Esophagus squamous epithelium (tissue), 5 donors: ENCODE data around the gene TBL2. TPM values are rescaled to one million over a fixed set of nuclear protein-coding genes. Genes with fewer than 3 reads are reported as not detected.
"Not testable (repeated sequence)": the region's sequence is repeated elsewhere in the genome, so short reads cannot be mapped to it uniquely, and the experiment has no call there.

Source experiments
- DNase-seq: peaks from one replicate; lab custom pipeline; 2025; lab: John Stamatoyannopoulos, UW
- H3K27ac ChIP-seq, 4 donors: fragments of 200-600 bp; sonication (generic); one replicate each; pipeline ENCODE4 v1.5.1; 2016 to 2019; ENCODE audit warnings: mild to moderate bottlenecking in 1 of 4
- H3K27me3 ChIP-seq, 4 donors: fragments of 200-600 bp; sonication (generic); 1 replicate in 3 of 4; 2 replicates in 1 of 4; pipeline versions ENCODE4 v1.5.1 to v1.6.0; 2017 to 2021; ENCODE audit warnings: antibody characterized with exemption in 1 of 4
- H3K36me3 ChIP-seq, 3 donors: fragments of 200-600 bp; sonication (generic); one replicate each; pipeline ENCODE4 v1.5.1; 2016 to 2019
- H3K4me1 ChIP-seq, 3 donors: fragments of 200-600 bp; sonication (generic); one replicate each; pipeline ENCODE4 v1.5.1; 2017 to 2019
- H3K4me3 ChIP-seq, 4 donors: fragments of 200-600 bp; sonication (generic); 1 replicate in 3 of 4; 2 replicates in 1 of 4; pipeline ENCODE4 v1.5.1; 2016 to 2019; ENCODE audit warnings: mild to moderate bottlenecking in 2 of 4, moderate library complexity in 1 of 4
- H3K9me3 ChIP-seq, 3 donors: fragments of 200-600 bp; sonication (generic); one replicate each; pipeline ENCODE4 v1.5.1; 2016 to 2019
- CTCF ChIP-seq, 6 experiments: fragments of 450-650 bp in 4 of 6; fragments of 200-600 bp in 2 of 6; sonication (generic) in 2 of 6; IDR thresholded peaks; one replicate each; pipeline ENCODE4 v1.5.1; 2016 to 2019; ENCODE audit warnings: antibody characterized with exemption in 6 of 6, mild to moderate bottlenecking in 4 of 6, moderate library complexity in 4 of 6
- POLR2A ChIP-seq, 4 donors: fragments of 450-650 bp; IDR thresholded peaks; one replicate each; pipeline ENCODE4 v1.6.1; 2017; ENCODE audit warnings: antibody characterized with exemption in 4 of 4, mild to moderate bottlenecking in 4 of 4, moderate library complexity in 3 of 4
- WGBS, 2 donors: methylation state at CpG; one replicate each; pipeline ENCODE4 v1.1.5; 2018; 5-methylcytosine and 5-hydroxymethylcytosine counted together
- intact Hi-C: fragments of 100-400 bp; cut with DNase I; formaldehyde crosslinking; loops from one replicate; pipeline ENCODE4 v1.15.0; 2022
- total RNA-seq, 4 donors: library from RNA; depleted of rRNA; stranded (reverse); fragments of >200 nt; gene quantifications; one replicate each; pipeline ENCODE4 v1.1.0, GENCODE V29; 2016
- donor health status: DM: yes; HTN: yes; CAD: no.

The TBL2 gene
- total RNA-seq, 4 donors from 2014 or later = 18.1 to 34.8 (median 26.7) TPM

- 63 to 75% methylated on average over 2 to 3 of the region's 4 CpGs for WGBS, 2 donors
- Histone ChIP-seq H3K27ac (no peak overlapping the region), H3K4me1 (peaks cover 4 to 26% (median 10%) of the 10 kb centered on the region in 3 donors), H3K9me3 (no peaks in the 10 kb centered on the region), H3K27me3 (peaks cover 6 to 55% (median 15%) of the 10 kb centered on the region in 4 donors), H3K36me3 (no peaks in the 10 kb centered on the region), H3K4me3 (no peak overlapping the region)
- intact Hi-C loops = no loop called here
- TF ChIP-seq CTCF (IDR thresholded peaks at IDR 0.05) (no peak), POLR2A (IDR thresholded peaks at IDR 0.05) (no peak)
- no peak for DNase-seq
Observed at GRCh38 chr7:73618538-73618937, 40.2 kb upstream of the TBL2 start.

GRCh38 chr7:73617520-73617919 lies 39.1 kb upstream of the TBL2 start:
- H3K4me1 ChIP-seq = peaks cover 0 to 20% (median under 1%) of the 10 kb centered on the region in 3 donors
- H3K4me3 ChIP-seq, DNase-seq, intact Hi-C loops, H3K9me3 ChIP-seq, H3K27ac ChIP-seq, H3K36me3 ChIP-seq: not testable (repeated sequence)
- H3K27me3 ChIP-seq = peaks cover 0 to 55% (median 6%) of the 10 kb centered on the region in 4 donors
- 90 to 95% methylated on average over 8 to 9 of the region's 9 CpGs for WGBS, 2 donors

- whole genome bisulfite sequencing, 2 donors = 44 to 64% methylated on average over 3 to 4 of the region's 4 CpGs
- TF ChIP-seq CTCF (IDR thresholded peaks at IDR 0.05) (no peak), POLR2A (IDR thresholded peaks at IDR 0.05) (no peak)
- intact Hi-C loops = no loop called here
- H3K27me3 ChIP-seq = peaks cover 0 to 55% (median 2%) of the 10 kb centered on the region in 4 donors
- H3K27ac ChIP-seq = no peak overlapping the region
- no peaks in the 10 kb centered on the region for H3K9me3 ChIP-seq
- peaks cover 0 to 19% (median 0%) of the 10 kb centered on the region in 3 donors for H3K4me1 ChIP-seq
- no peak overlapping the region for H3K4me3 ChIP-seq
- no peaks in the 10 kb centered on the region for H3K36me3 ChIP-seq
- no peak for DNase-seq
Observed at GRCh38 chr7:73615886-73616285, 37.5 kb upstream of the TBL2 start.

GRCh38 chr7:73614937-73615336 lies 36.6 kb upstream of the TBL2 start:
- H3K9me3 ChIP-seq, intact Hi-C loops, H3K36me3 ChIP-seq, DNase-seq, H3K4me3 ChIP-seq, H3K27ac ChIP-seq: not testable (repeated sequence)
- Histone ChIP-seq H3K4me1 (peaks cover 0 to 19% (median 0%) of the 10 kb centered on the region in 3 donors), H3K27me3 (peaks cover 0 to 61% (median 2%) of the 10 kb centered on the region in 4 donors)
- WGBS, 2 donors = 56 to 64% methylated on average over 8 to 9 of the region's 10 CpGs

- Histone ChIP-seq H3K27me3 (peaks cover 0 to 61% (median 2%) of the 10 kb centered on the region in 4 donors), H3K36me3 (no peaks in the 10 kb centered on the region), H3K4me3 (peak overlapping the region in 2 of 4 donors; percentile 14 to 30), H3K27ac (no peak overlapping the region), H3K9me3 (no peaks in the 10 kb centered on the region), H3K4me1 (peaks cover 0 to 19% (median 0%) of the 10 kb centered on the region in 3 donors)
- 39 to 42% methylated on average over 10 to 14 of the region's 14 CpGs for WGBS, 2 donors
- intact Hi-C loops = no loop called here
- TF ChIP-seq POLR2A (IDR thresholded peaks at IDR 0.05) (no peak), CTCF (IDR thresholded peaks at IDR 0.05) (no peak)
- no peak for DNase-seq
Observed at GRCh38 chr7:73613954-73614735, 35.8 kb upstream of the TBL2 start.

- DNase-seq = no peak
- intact Hi-C loops = no loop called here
- WGBS, 2 donors = 8% methylated on average over 7 to 9 of the region's 11 CpGs
Observed at GRCh38 chr7:73612598-73613269, 34.4 kb upstream of the TBL2 start.

More at GRCh38 chr7:73612598-73613269, 34.4 kb upstream of the TBL2 start:
- peak overlapping the region in 2 of 4 donors; percentile 2 to 17 for H3K27ac ChIP-seq
- TF ChIP-seq POLR2A (IDR thresholded peaks at IDR 0.05) (no peak), CTCF (IDR thresholded peaks at IDR 0.05) (no peak)
- no peak overlapping the region for H3K4me3 ChIP-seq
- H3K36me3 ChIP-seq = no peaks in the 10 kb centered on the region
- no peaks in the 10 kb centered on the region for H3K9me3 ChIP-seq
- peaks cover 0 to 67% (median 2%) of the 10 kb centered on the region in 4 donors for H3K27me3 ChIP-seq
- peaks cover 0 to 19% (median 0%) of the 10 kb centered on the region in 3 donors for H3K4me1 ChIP-seq
